ENCODE results near the gene JOSD1.
A peak's percentile ranks its signal among the peaks of the same experiment; 100 is the strongest.

JOSD1 gene

DNA sequence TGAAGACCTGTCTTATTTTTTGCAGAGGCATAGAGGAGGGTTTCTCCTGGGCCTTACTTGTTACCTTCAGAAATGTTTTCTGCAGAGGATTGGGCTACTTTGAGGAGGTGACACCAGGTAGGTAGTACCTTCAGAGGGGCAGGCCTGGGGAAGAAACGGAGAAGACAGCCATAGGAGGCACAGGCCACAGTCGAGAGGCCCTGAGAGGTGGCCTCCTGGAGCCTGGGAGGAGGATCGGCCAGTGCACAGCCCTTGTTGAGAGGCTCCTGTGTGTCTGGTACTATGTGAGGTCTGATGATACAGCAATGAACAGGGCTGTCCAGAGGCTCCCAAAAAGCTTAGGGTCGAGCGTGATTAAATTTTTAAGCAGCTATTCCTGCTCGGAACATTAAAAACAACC lies 16.5 kb upstream of the JOSD1 start:
- Histone ChIP-seq H3K36me3 (replicated peaks; ENCODE audit: insufficient read depth, low read length) (peaks cover 7% of the 10 kb centered on the region; the same call in 1 of the 2 replicates), H3K9ac (ENCODE audit: low read length) (no peak overlapping the region)
- TF ChIP-seq, protein P1, sequence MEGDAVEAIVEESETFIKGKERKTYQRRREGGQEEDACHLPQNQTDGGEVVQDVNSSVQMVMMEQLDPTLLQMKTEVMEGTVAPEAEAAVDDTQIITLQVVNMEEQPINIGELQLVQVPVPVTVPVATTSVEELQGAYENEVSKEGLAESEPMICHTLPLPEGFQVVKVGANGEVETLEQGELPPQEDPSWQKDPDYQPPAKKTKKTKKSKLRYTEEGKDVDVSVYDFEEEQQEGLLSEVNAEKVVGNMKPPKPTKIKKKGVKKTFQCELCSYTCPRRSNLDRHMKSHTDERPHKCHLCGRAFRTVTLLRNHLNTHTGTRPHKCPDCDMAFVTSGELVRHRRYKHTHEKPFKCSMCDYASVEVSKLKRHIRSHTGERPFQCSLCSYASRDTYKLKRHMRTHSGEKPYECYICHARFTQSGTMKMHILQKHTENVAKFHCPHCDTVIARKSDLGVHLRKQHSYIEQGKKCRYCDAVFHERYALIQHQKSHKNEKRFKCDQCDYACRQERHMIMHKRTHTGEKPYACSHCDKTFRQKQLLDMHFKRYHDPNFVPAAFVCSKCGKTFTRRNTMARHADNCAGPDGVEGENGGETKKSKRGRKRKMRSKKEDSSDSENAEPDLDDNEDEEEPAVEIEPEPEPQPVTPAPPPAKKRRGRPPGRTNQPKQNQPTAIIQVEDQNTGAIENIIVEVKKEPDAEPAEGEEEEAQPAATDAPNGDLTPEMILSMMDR (IDR thresholded peaks at IDR 0.05; ENCODE audit: low read length): no peak
- TF ChIP-seq EZH2phosphoT487 (IDR thresholded peaks at IDR 0.05; ENCODE audit: low read length) (no peak), EZH2 (optimal IDR thresholded peaks at IDR 0.05; ENCODE audit: low read depth, low read length) (no peak)

DNA sequence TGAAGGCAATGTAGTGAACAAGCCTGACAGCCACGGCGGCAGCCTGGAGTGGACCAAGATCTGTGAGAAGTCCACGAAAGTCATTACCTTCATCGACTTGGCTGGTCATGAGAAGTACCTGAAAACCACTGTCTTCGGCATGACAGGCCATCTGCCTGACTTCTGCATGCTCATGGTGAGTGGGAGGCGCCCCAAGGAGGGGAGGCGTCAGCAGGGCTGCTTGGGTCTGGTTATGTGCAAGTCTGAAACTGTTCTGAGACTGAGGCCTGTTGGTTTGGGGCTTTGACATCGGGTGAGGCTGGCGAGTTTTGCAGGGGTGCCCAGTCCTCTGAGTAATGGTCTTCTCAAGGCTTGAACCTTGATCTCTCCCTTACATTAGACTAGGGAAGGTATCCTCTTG lies 16.1 kb upstream of the JOSD1 start:
- H3K9me2 ChIP-seq (replicated peaks; ENCODE audit: insufficient read depth, low read length): no peaks in the 10 kb centered on the region
- H3K9ac ChIP-seq (ENCODE audit: low read length): no peak overlapping the region
- H2AFZ ChIP-seq (ENCODE audit: low read length): no peak overlapping the region
- H3K27me3 ChIP-seq (replicated peaks; ENCODE audit: insufficient read depth, low read length): no peaks in the 10 kb centered on the region
- no peak overlapping the region for H3K4me3 ChIP-seq (ENCODE audit: low read length)
- DNase-seq: peak; percentile 3
- H3K27ac ChIP-seq (ENCODE audit: low read length): no peak overlapping the region
- no peak overlapping the region for H3K4me2 ChIP-seq (ENCODE audit: low read depth, low read length)
- H3K9me3 ChIP-seq (replicated peaks; ENCODE audit: insufficient read depth, low read length): no peaks in the 10 kb centered on the region
- H3K79me2 ChIP-seq (ENCODE audit: low read length): peaks cover 89% of the 10 kb centered on the region
- H3K4me1 ChIP-seq (ENCODE audit: low read length): no peaks in the 10 kb centered on the region
- peaks cover 7% of the 10 kb centered on the region; the same call in 1 of the 2 replicates for H3K36me3 ChIP-seq (replicated peaks; ENCODE audit: insufficient read depth, low read length)
- TF ChIP-seq EZH2 (optimal IDR thresholded peaks at IDR 0.05; ENCODE audit: low read depth, low read length) (no peak), EZH2phosphoT487 (IDR thresholded peaks at IDR 0.05; ENCODE audit: low read length) (no peak)
- TF ChIP-seq, protein P1 (IDR thresholded peaks at IDR 0.05; ENCODE audit: low read length): no peak
- H4K20me1 ChIP-seq (ENCODE audit: insufficient read depth, low read length): peaks cover 51% of the 10 kb centered on the region
- H3F3A ChIP-seq (ENCODE audit: insufficient read depth, low read length): no peaks in the 10 kb centered on the region

More for the DNA sequence above, 16.5 kb upstream of the JOSD1 start:
- H3K27ac ChIP-seq (ENCODE audit: low read length): no peak overlapping the region
- no peak for DNase-seq
- no peaks in the 10 kb centered on the region for H3K9me3 ChIP-seq (replicated peaks; ENCODE audit: insufficient read depth, low read length)
- H3K9me2 ChIP-seq (replicated peaks; ENCODE audit: insufficient read depth, low read length): no peaks in the 10 kb centered on the region
- no peak overlapping the region for H3K4me3 ChIP-seq (ENCODE audit: low read length)
- H3K79me2 ChIP-seq (ENCODE audit: low read length): peaks cover 86% of the 10 kb centered on the region
- no peaks in the 10 kb centered on the region for H3K4me1 ChIP-seq (ENCODE audit: low read length)
- no peak overlapping the region for H2AFZ ChIP-seq (ENCODE audit: low read length)
- H4K20me1 ChIP-seq (ENCODE audit: insufficient read depth, low read length): peaks cover 47% of the 10 kb centered on the region
- no peaks in the 10 kb centered on the region for H3F3A ChIP-seq (ENCODE audit: insufficient read depth, low read length)
- no peak overlapping the region for H3K4me2 ChIP-seq (ENCODE audit: low read depth, low read length)
- H3K27me3 ChIP-seq (replicated peaks; ENCODE audit: insufficient read depth, low read length): no peaks in the 10 kb centered on the region

DNA sequence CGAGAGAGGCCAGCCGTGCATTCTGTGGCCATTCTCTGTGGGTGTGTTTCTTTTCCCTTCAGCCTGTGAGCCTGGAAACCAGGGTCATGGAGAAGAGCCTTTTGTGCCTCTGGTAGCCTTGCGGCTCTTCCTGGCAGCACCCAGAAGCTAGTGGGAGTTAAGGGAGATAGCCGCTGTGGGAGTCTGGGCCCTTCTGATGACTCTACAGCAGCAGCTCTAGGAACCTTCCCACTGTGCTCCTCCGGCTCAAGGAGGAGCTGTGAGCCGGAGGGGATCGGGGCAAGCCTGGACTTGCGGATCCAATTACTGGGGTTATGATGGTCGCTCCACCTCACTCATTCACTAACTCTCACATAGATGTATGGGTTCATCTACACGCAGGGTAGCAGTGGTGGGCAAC lies 15.5 kb upstream of the JOSD1 start:
- Histone ChIP-seq H3K9me3 (replicated peaks; ENCODE audit: insufficient read depth, low read length) (no peaks in the 10 kb centered on the region), H3K9me2 (replicated peaks; ENCODE audit: insufficient read depth, low read length) (no peaks in the 10 kb centered on the region), H3K4me1 (ENCODE audit: low read length) (no peaks in the 10 kb centered on the region), H3K79me2 (ENCODE audit: low read length) (peaks cover 90% of the 10 kb centered on the region), H2AFZ (ENCODE audit: low read length) (no peak overlapping the region), H3K36me3 (replicated peaks; ENCODE audit: insufficient read depth, low read length) (peaks cover 7% of the 10 kb centered on the region; the same call in 1 of the 2 replicates), H3K27ac (ENCODE audit: low read length) (no peak overlapping the region), H3F3A (ENCODE audit: insufficient read depth, low read length) (no peaks in the 10 kb centered on the region), H3K9ac (ENCODE audit: low read length) (no peak overlapping the region), H3K4me3 (ENCODE audit: low read length) (no peak overlapping the region), H3K4me2 (ENCODE audit: low read depth, low read length) (no peak overlapping the region), H3K27me3 (replicated peaks; ENCODE audit: insufficient read depth, low read length) (no peaks in the 10 kb centered on the region), H4K20me1 (ENCODE audit: insufficient read depth, low read length) (peaks cover 52% of the 10 kb centered on the region)
- no peak for TF ChIP-seq EZH2phosphoT487 (IDR thresholded peaks at IDR 0.05; ENCODE audit: low read length)
- no peak for TF ChIP-seq EZH2 (optimal IDR thresholded peaks at IDR 0.05; ENCODE audit: low read depth, low read length)
- TF ChIP-seq, protein P1 (IDR thresholded peaks at IDR 0.05; ENCODE audit: low read length): no peak
- no peak for DNase-seq

Data from MM.1S (cell line).